Bone marrow (tissue), 2 donors: ENCODE data around the gene PITPNC1.

Experiments used
- DNase-seq, 2 donors: peaks; one replicate each; lab custom pipeline; 2025; lab: John Stamatoyannopoulos, UW

Gene PITPNC1

DNA sequence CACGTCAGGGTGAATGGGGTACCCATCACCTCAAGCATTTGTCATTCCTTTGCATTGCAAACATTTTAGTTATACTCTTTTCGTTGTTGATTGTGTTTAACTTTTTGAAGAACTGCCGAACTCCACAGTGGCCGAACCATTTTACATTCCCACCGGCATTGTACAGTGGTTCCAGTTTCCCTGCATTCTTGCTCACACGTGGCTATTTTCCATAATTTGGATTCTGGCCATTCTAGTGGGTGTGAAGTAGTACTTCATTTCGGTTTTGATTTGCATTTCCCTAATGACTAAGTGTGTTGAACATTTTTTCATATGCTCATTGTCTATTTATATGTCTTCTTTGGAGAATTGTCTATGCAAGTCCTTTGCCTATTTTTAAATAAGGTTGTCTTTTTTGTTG lies 353.6 kb downstream of the PITPNC1 start:
- DNase-seq = no peak

DNA sequence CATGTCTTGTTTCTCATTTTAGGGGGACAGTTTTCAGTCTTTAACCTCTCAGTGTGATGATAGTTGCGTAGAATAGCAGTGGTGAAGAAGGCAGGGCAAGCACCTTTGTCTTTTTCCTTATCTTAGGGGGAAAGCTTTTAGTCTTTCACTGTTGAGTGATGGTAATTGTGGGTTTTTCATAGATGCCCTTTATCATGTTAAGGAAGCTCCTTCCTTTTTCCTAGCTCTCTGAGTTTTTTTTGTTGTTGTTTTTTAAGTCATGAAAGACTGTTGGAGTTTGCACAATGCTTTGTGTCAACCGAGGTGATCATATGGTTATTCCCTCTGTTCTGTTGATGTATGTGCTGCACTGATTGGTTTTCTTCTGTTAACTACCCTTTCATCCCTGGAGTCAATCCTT lies 356.4 kb downstream of the PITPNC1 start:
- DNase-seq = no peak

DNA sequence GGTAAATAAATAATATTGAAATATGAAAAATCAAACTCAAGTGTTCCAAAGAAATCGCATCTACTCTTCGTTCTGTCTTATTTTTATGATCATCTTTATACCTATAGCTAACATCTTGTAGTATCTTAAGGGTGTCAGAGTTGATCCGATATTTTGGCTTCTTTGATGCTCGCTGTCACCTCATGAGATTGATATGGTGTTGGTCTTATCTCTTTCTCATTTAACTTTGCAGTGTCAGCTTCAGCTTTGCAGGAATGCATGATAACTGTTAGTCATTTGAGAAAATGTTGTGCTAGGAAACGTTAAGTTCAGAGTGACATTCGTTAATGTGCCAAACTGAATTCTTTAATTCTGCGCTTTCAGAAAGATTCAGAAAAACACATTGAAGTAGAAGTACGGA lies 360.1 kb downstream of the PITPNC1 start:
- no peak for DNase-seq

DNA sequence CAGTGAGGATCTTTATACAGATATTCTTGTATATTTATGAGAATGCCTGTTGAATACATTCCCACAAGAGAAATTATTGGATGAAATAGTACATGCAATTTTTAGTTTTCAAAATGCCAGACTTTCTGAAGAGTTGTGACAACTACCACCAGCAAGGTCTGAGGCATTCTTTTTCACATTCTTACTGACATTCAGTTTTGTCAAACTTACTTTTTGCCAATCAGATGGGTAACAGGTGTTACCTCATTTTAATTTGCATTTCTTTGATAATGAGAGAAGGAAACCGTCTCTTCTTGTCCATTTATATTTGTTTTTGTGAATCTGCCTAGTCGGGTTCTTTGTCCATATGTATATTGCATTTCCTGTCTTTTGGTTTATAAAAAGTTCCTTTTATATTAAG lies 364.9 kb downstream of the PITPNC1 start:
- no peak for DNase-seq
